Liver (tissue), 3 donors: Measurements from ENCODE around the gene EPB42.

Source experiments
- ATF3 ChIP-seq: IDR thresholded peaks from 2 replicates; pipeline ENCODE4 v1.6.1; 2016; ENCODE audit warnings: antibody characterized with exemption
- CTCF ChIP-seq: fragments of 150-350 bp; IDR thresholded peaks from 2 replicates; pipeline ENCODE4 v1.5.1; 2017; ENCODE audit warnings: improper control_type of control experiment, low read depth, low read length; ENCODE audit not compliant: missing input control
- EGR1 ChIP-seq, 2 donors: IDR thresholded peaks; 2 replicates each; pipeline ENCODE4 v1.6.1; 2016 to 2018; ENCODE audit warnings: antibody characterized with exemption in 2 of 2, low read depth in 2 of 2
- FOXA1 ChIP-seq: IDR thresholded peaks from 2 replicates; pipeline ENCODE4 v1.6.1; 2016; ENCODE audit warnings: antibody characterized with exemption
- GABPA ChIP-seq, 2 donors: IDR thresholded peaks in 1 of 2; conservative IDR thresholded peaks in 1 of 2; 2 replicates each; pipeline ENCODE4 v1.6.1; 2016; ENCODE audit warnings: antibody characterized with exemption in 2 of 2, mild to moderate bottlenecking in 1 of 2, moderate library complexity in 1 of 2
- HNF4A ChIP-seq, 2 donors: conservative IDR thresholded peaks; 2 replicates each; pipeline ENCODE4 v1.6.1; 2016; ENCODE audit warnings: antibody characterized with exemption in 2 of 2, mild to moderate bottlenecking in 2 of 2
- HNF4G ChIP-seq: IDR thresholded peaks from 2 replicates; pipeline ENCODE4 v1.6.1; 2016; ENCODE audit warnings: antibody characterized with exemption
- JUND ChIP-seq, 2 donors: IDR thresholded peaks; 2 replicates each; pipeline ENCODE4 v1.6.1; 2016; ENCODE audit warnings: antibody characterized with exemption in 2 of 2
- MAX ChIP-seq: IDR thresholded peaks from 2 replicates; pipeline ENCODE4 v1.6.1; 2016; ENCODE audit warnings: antibody characterized with exemption
- RAD21 ChIP-seq, 2 donors: IDR thresholded peaks; 2 replicates each; pipeline ENCODE4 v1.6.1; 2016; ENCODE audit warnings: antibody characterized with exemption in 2 of 2, mild to moderate bottlenecking in 2 of 2
- REST ChIP-seq: IDR thresholded peaks from 2 replicates; pipeline ENCODE4 v1.6.1; 2016; ENCODE audit warnings: antibody characterized with exemption, mild to moderate bottlenecking
- TAF1 ChIP-seq: conservative IDR thresholded peaks from 2 replicates; pipeline ENCODE4 v1.6.1; 2016; ENCODE audit warnings: antibody characterized with exemption, mild to moderate bottlenecking
- YY1 ChIP-seq: IDR thresholded peaks from 2 replicates; pipeline ENCODE4 v1.6.1; 2016; ENCODE audit warnings: antibody characterized with exemption, mild to moderate bottlenecking
- ZBTB33 ChIP-seq: IDR thresholded peaks from 2 replicates; pipeline ENCODE4 v1.6.1; 2016; ENCODE audit warnings: antibody characterized with exemption
- donor health status: healthy.
- donor health status: healthy.

GRCh38 chr15:43238671-43239131 lies 17.9 kb upstream of the EPB42 start:
- no peak for TF ChIP-seq JUND (IDR thresholded peaks at IDR 0.05)
- TF ChIP-seq FOXA1: no peak
- TF ChIP-seq HNF4G: no peak
- TF ChIP-seq CTCF: no peak
- TF ChIP-seq ZBTB33: no peak
- no peak for TF ChIP-seq MAX
- TF ChIP-seq REST: no peak
- no peak for TF ChIP-seq RAD21 (IDR thresholded peaks at IDR 0.05)
- TF ChIP-seq EGR1 (IDR thresholded peaks at IDR 0.05; ENCODE audit: low read depth in 2 of 2): no peak
- no peak for TF ChIP-seq TAF1
- no peak for TF ChIP-seq YY1
- no peak for TF ChIP-seq ATF3
- TF ChIP-seq GABPA (IDR thresholded peaks at IDR 0.05 in 1 of 2, conservative IDR thresholded peaks at IDR 0.05 in 1 of 2): no peak
- no peak for TF ChIP-seq HNF4A (conservative IDR thresholded peaks at IDR 0.05)
